HCT116 (cell line): ENCODE data around the gene SLC16A10. TPM values are rescaled to one million over a fixed set of nuclear protein-coding genes. Genes with fewer than 3 reads are reported as not detected.

Source experiments
- ATAC-seq: fragments of 200-7000 bp; cut with Tn5 transposase; 2 replicates; pipeline ENCODE4 v1.9.1; 2020; ENCODE audit warnings: mild to moderate bottlenecking, moderate library complexity
- BruUV-seq: library from RNA; stranded (reverse); fragments of 400-500 nt; replicated peaks from 2 replicates; lab custom pipeline; 2021; lab: Mats Ljungman, UMichigan
- CTCF ChIA-PET: fragments of 300-600 bp; sonication (Branson Sonifier 250); formaldehyde crosslinking; loops from one replicate; lab custom pipeline; 2021; ENCODE audit warnings: antibody characterized with exemption; lab: Charles Lee
- POLR2A ChIA-PET: fragments of 300-600, 350-600 bp; sonication (Branson Sonifier 250); formaldehyde crosslinking; loops from one replicate; lab custom pipeline; 2021; ENCODE audit warnings: antibody characterized with exemption; lab: Charles Lee
- RAD21 ChIA-PET, 2 experiments: fragments of 300-600 bp; sonication (Branson Sonifier 250); formaldehyde crosslinking; loops; one replicate each; lab custom pipeline; 2023; ENCODE audit warnings: low total read pairs in 2 of 2; ENCODE audit not compliant: uncharacterized antibody in 2 of 2, unreplicated experiment in 2 of 2, low non-redundant PET in 1 of 2; lab: Charles Lee
- DNase-seq: peaks from one replicate; pipeline ENCODE4 v3.0.0-alpha.2; 2010; ENCODE audit warnings: low read depth, low spot score
- H2AFZ ChIP-seq: fragments of 200-600 bp; shearing (Covaris generic), sonication (generic); 2 replicates; pipeline ENCODE4 v1.6.1; 2017; ENCODE audit warnings: low read depth, mixed run types, mixed read lengths, antibody characterized with exemption, low read length; ENCODE audit not compliant: poor library complexity, severe bottlenecking
- H3K27ac ChIP-seq: 2 replicates; pipeline ENCODE4 v1.5.1; 2012; ENCODE audit warnings: low read depth, low read length
- H3K27me3 ChIP-seq: fragments of 200-600 bp; sonication (generic); 2 replicates; pipeline ENCODE4 v1.6.1; 2016; ENCODE audit warnings: mixed run types, low read length, mixed read lengths; ENCODE audit not compliant: insufficient read depth
- H3K36me3 ChIP-seq, 2 experiments: fragments of 200-500 bp in 1 of 2; fragments of 200-600 bp in 1 of 2; sonication (Bioruptor generic) in 1 of 2; sonication (generic) in 1 of 2; 2 replicates each; pipeline versions ENCODE4 v1.5.1 to v1.6.1; 2014 to 2016; ENCODE audit warnings: low read length in 2 of 2, inconsistent platforms in 1 of 2, mixed read lengths in 1 of 2, mixed run types in 1 of 2; ENCODE audit not compliant: insufficient read depth in 2 of 2, control insufficient read depth in 1 of 2
- H3K4me1 ChIP-seq, 2 experiments: fragments of 200-600 bp in 1 of 2; sonication (generic) in 1 of 2; 2 replicates each; pipeline versions ENCODE4 v1.5.1 to v1.6.1; 2012 to 2017; ENCODE audit warnings: low read length in 2 of 2, inconsistent platforms in 1 of 2, mild to moderate bottlenecking in 1 of 2, mixed read lengths in 1 of 2, mixed run types in 1 of 2, moderate library complexity in 1 of 2; ENCODE audit not compliant: insufficient read depth in 2 of 2, control insufficient read depth in 1 of 2
- H3K4me2 ChIP-seq: fragments of 200-600 bp; sonication (generic); 2 replicates; pipeline ENCODE4 v1.6.1; 2017; ENCODE audit warnings: mixed run types, low read length, mixed read lengths
- H3K4me3 ChIP-seq, 2 experiments: fragments of 200-600 bp in 1 of 2; sonication (generic) in 1 of 2; replicated peaks in 1 of 2; 2 replicates each; pipeline ENCODE4 v1.5.1; 2011 to 2016; ENCODE audit warnings: low read length in 2 of 2, control low read depth in 1 of 2, low read depth in 1 of 2, mild to moderate bottlenecking in 1 of 2, mixed read lengths in 1 of 2, mixed run types in 1 of 2
- H3K79me2 ChIP-seq: fragments of 200-600 bp; sonication (generic); 2 replicates; pipeline ENCODE4 v1.6.1; 2017; ENCODE audit warnings: mild to moderate bottlenecking, mixed run types, low read length, moderate library complexity, mixed read lengths; ENCODE audit not compliant: insufficient read depth
- H3K9ac ChIP-seq: fragments of 200-600 bp; sonication (generic); 2 replicates; pipeline ENCODE4 v1.6.1; 2016; ENCODE audit warnings: low read length, mixed read lengths
- H3K9me2 ChIP-seq: fragments of 200-600 bp; sonication (generic), shearing (Covaris generic); 2 replicates; pipeline ENCODE4 v1.6.1; 2017; ENCODE audit warnings: mixed run types, mild to moderate bottlenecking, moderate library complexity; ENCODE audit not compliant: insufficient read depth
- H3K9me3 ChIP-seq, 2 experiments: fragments of 200-500 bp in 1 of 2; fragments of 200-600 bp in 1 of 2; sonication (Bioruptor generic) in 1 of 2; sonication (generic) in 1 of 2; 2 replicates each; pipeline ENCODE4 v1.6.1; 2014 to 2017; ENCODE audit warnings: low read length in 2 of 2, mixed read lengths in 2 of 2, inconsistent platforms in 1 of 2, low read depth in 1 of 2, mild to moderate bottlenecking in 1 of 2, mixed run types in 1 of 2, moderate library complexity in 1 of 2; ENCODE audit not compliant: control insufficient read depth in 1 of 2, insufficient read depth in 1 of 2
- H4K20me1 ChIP-seq: fragments of 200-600 bp; sonication (generic), shearing (Covaris generic); 2 replicates; pipeline ENCODE4 v1.6.1; 2017; ENCODE audit warnings: mixed run types, mild to moderate bottlenecking, moderate library complexity; ENCODE audit not compliant: insufficient read depth
- CBX3 ChIP-seq: IDR thresholded peaks from 2 replicates; pipeline ENCODE4 v1.6.1; 2012; ENCODE audit warnings: low read depth
- ELF1 ChIP-seq: IDR thresholded peaks from 2 replicates; pipeline ENCODE4 v1.6.1; 2012; ENCODE audit warnings: low read depth, borderline replicate concordance
- POLR2A ChIP-seq: IDR thresholded peaks from 2 replicates; pipeline ENCODE4 v1.7.0; 2011; ENCODE audit warnings: borderline replicate concordance; ENCODE audit not compliant: insufficient read depth, insufficient read length; ENCODE audit errors: extremely low read depth
- POLR2AphosphoS5 ChIP-seq: IDR thresholded peaks from 2 replicates; pipeline ENCODE4 v1.6.1; 2011; ENCODE audit warnings: mild to moderate bottlenecking, low read depth, low read length, moderate library complexity
- RAD21 ChIP-seq: IDR thresholded peaks from 2 replicates; pipeline ENCODE4 v1.6.1; 2012; ENCODE audit warnings: low read depth, mild to moderate bottlenecking
- SIN3A ChIP-seq: IDR thresholded peaks from 2 replicates; pipeline ENCODE4 v1.6.1; 2012; ENCODE audit warnings: low read depth
- YY1 ChIP-seq: IDR thresholded peaks from 2 replicates; pipeline ENCODE4 v1.6.1; 2011; ENCODE audit warnings: low read length, low read depth, moderate library complexity, mild to moderate bottlenecking; ENCODE audit not compliant: insufficient replicate concordance; ENCODE audit errors: extremely low read depth
- ZNF274 ChIP-seq: fragments of 200-500 bp; sonication (Bioruptor generic); IDR thresholded peaks from 2 replicates; pipeline ENCODE4 v1.6.1; 2014; ENCODE audit warnings: mild to moderate bottlenecking, low read depth, low read length, inconsistent platforms
- intact Hi-C: fragments of 100-400 bp; cut with micrococcal nuclease; formaldehyde crosslinking; loops from 2 replicates; pipeline ENCODE4 v1.10.0; 2022
- total RNA-seq: library from RNA; stranded (reverse); gene quantifications from one replicate; pipeline ENCODE4 v1.2.1, GENCODE V29; 2021; ENCODE audit not compliant: unreplicated experiment
- TF ChIP-seq, protein P1 (sequence below), 3 experiments: fragments of 200-600 bp in 1 of 3; sonication (generic) in 1 of 3; IDR thresholded peaks in 2 of 3; conservative IDR thresholded peaks in 1 of 3; 2 replicates each; pipeline ENCODE4 v1.5.1; 2012 to 2017; ENCODE audit warnings: low read depth in 2 of 3, low read length in 2 of 3, antibody characterized with exemption in 1 of 3, borderline replicate concordance in 1 of 3, control low read depth in 1 of 3, mild to moderate bottlenecking in 1 of 3, mixed read lengths in 1 of 3, mixed run types in 1 of 3, moderate library complexity in 1 of 3; ENCODE audit not compliant: insufficient read depth in 1 of 3
- TF ChIP-seq, protein P2 (sequence below): IDR thresholded peaks from 2 replicates; pipeline ENCODE4 v1.6.1; 2012
- TF ChIP-seq, protein P3 (sequence below): IDR thresholded peaks from 2 replicates; pipeline ENCODE4 v1.6.1; 2012
- TF ChIP-seq, protein P4 (sequence below): IDR thresholded peaks from 2 replicates; pipeline ENCODE4 v1.6.1; 2012; ENCODE audit warnings: low read depth

The SLC16A10 gene
- total RNA-seq, 1 experiment from 2014 or later: 8.3 TPM

DNA sequence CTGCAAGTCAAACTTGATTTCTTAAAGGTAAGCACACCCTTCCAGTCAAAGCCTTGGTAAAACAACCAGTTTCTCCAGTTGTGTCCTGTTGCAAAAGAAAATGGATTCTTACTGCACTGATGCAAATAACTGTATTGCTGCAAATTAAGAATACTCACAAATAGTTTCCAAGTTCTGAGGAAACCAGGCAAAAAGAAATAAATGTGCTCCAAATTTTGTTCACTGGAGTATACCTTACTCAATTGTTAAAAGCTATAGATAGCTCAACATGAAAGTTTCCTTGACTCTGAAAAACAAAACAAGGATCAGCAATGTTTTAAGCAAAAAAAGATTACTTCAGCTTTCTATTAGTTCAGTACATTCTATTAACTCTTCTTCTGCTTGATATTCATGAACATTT, 75.2 kb downstream of the SLC16A10 start:
- H3K9me2 ChIP-seq: no peaks in the 10 kb centered on the region
- RAD21 ChIA-PET: no interaction called here
- no peak overlapping the region for H3K27ac ChIP-seq
- no peak overlapping the region for H3K4me3 ChIP-seq
- H3K36me3 ChIP-seq: no peaks in the 10 kb centered on the region
- ATAC-seq: no peak
- no peak for TF ChIP-seq ZNF274
- TF ChIP-seq, protein P1, sequence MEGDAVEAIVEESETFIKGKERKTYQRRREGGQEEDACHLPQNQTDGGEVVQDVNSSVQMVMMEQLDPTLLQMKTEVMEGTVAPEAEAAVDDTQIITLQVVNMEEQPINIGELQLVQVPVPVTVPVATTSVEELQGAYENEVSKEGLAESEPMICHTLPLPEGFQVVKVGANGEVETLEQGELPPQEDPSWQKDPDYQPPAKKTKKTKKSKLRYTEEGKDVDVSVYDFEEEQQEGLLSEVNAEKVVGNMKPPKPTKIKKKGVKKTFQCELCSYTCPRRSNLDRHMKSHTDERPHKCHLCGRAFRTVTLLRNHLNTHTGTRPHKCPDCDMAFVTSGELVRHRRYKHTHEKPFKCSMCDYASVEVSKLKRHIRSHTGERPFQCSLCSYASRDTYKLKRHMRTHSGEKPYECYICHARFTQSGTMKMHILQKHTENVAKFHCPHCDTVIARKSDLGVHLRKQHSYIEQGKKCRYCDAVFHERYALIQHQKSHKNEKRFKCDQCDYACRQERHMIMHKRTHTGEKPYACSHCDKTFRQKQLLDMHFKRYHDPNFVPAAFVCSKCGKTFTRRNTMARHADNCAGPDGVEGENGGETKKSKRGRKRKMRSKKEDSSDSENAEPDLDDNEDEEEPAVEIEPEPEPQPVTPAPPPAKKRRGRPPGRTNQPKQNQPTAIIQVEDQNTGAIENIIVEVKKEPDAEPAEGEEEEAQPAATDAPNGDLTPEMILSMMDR (IDR thresholded peaks at IDR 0.05 in 2 of 3, conservative IDR thresholded peaks at IDR 0.05 in 1 of 3; ENCODE audit: borderline replicate concordance in 1 of 3, insufficient read depth in 1 of 3, low read depth in 2 of 3, low read length in 2 of 3): no peak
- no peaks in the 10 kb centered on the region for H3K9me3 ChIP-seq
- H3K4me1 ChIP-seq: 0 out of 4 replicates have a peak, but pooled peaks cover 0 to 3% of the 10 kb centered on the region in 2 experiments
- H2AFZ ChIP-seq: no peak overlapping the region
- intact Hi-C loops: no loop called here
- H3K79me2 ChIP-seq: no peaks in the 10 kb centered on the region
- no peak overlapping the region for H3K9ac ChIP-seq
- DNase-seq: no peak
- no peaks in the 10 kb centered on the region for H3K27me3 ChIP-seq
- POLR2A ChIA-PET: no interaction called here
- H4K20me1 ChIP-seq: no peaks in the 10 kb centered on the region
- CTCF ChIA-PET: no interaction called here
- no TSS peak for BruUV-seq
- H3K4me2 ChIP-seq: no peak overlapping the region

DNA sequence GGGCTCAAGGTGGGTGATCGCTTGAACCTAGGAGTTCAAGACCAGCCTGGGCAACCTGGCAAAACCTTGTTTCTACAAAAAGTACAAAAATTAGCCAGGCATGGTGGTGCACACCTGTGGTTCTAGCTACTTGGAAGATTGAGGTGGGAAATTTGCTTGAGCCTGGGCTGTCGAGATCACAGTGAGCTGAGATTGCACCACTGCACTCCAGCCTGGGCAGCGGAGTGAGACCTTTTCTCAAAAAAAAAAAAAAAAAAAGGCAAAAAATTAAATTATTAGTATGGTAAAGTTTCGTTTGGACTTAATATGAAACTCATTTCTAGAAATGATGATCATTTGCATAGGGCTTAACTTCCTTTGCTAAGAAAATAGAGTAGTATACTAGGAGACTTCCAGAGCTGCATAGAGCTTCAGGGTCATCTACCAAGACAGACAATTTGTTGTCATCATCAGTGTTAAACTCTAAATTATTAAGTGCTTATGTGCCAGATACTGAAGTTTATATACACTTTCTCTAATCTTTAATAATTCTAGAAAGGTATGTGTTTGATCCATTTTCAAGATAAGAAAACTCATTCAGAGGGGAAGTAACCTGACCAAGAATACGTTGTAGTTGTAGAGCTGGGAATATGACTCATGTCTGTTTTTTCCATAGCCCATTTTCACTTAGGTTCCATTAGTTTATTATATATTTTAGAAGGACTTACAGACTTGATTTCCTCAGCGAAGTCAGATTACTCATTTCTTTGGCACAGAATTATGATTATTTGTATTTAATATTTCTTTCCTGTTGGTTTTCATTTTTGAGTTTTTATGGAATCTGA, 84.5 kb downstream of the SLC16A10 start:
- POLR2A ChIA-PET: no interaction called here
- Histone ChIP-seq H3K9me3 (no peaks in the 10 kb centered on the region), H3K9me2 (no peaks in the 10 kb centered on the region), H3K9ac (no peak overlapping the region), H4K20me1 (no peaks in the 10 kb centered on the region), H3K4me2 (no peak overlapping the region), H3K4me1 (peaks cover 0 to 6% of the 10 kb centered on the region in 2 experiments; a peak in 2 of 4 replicates), H3K79me2 (no peaks in the 10 kb centered on the region), H3K27ac (no peak overlapping the region), H3K27me3 (no peaks in the 10 kb centered on the region), H3K4me3 (no peak overlapping the region), H2AFZ (no peak overlapping the region), H3K36me3 (no peaks in the 10 kb centered on the region)
- intact Hi-C loops: no loop called here
- ATAC-seq (no peak), DNase-seq (no peak)
- no TSS peak for BruUV-seq
- CTCF ChIA-PET: interaction anchor here (0.7 to 1.3 kb wide), 2 partner anchors 37 to 659 kb away, joined by 3 read pairs; no protein-coding TSS in a partner anchor
- RAD21 ChIA-PET: no interaction called here
- TF ChIP-seq SIN3A (no peak), ELF1 (no peak), CBX3 (no peak), YY1 (no peak), POLR2A (no peak), POLR2AphosphoS5 (no peak), ZNF274 (no peak), RAD21 (no peak)
- TF ChIP-seq, protein P2, sequence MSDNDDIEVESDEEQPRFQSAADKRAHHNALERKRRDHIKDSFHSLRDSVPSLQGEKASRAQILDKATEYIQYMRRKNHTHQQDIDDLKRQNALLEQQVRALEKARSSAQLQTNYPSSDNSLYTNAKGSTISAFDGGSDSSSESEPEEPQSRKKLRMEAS: no peak
- TF ChIP-seq, protein P3, sequence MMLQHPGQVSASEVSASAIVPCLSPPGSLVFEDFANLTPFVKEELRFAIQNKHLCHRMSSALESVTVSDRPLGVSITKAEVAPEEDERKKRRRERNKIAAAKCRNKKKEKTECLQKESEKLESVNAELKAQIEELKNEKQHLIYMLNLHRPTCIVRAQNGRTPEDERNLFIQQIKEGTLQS: no peak
- TF ChIP-seq, protein P4, sequence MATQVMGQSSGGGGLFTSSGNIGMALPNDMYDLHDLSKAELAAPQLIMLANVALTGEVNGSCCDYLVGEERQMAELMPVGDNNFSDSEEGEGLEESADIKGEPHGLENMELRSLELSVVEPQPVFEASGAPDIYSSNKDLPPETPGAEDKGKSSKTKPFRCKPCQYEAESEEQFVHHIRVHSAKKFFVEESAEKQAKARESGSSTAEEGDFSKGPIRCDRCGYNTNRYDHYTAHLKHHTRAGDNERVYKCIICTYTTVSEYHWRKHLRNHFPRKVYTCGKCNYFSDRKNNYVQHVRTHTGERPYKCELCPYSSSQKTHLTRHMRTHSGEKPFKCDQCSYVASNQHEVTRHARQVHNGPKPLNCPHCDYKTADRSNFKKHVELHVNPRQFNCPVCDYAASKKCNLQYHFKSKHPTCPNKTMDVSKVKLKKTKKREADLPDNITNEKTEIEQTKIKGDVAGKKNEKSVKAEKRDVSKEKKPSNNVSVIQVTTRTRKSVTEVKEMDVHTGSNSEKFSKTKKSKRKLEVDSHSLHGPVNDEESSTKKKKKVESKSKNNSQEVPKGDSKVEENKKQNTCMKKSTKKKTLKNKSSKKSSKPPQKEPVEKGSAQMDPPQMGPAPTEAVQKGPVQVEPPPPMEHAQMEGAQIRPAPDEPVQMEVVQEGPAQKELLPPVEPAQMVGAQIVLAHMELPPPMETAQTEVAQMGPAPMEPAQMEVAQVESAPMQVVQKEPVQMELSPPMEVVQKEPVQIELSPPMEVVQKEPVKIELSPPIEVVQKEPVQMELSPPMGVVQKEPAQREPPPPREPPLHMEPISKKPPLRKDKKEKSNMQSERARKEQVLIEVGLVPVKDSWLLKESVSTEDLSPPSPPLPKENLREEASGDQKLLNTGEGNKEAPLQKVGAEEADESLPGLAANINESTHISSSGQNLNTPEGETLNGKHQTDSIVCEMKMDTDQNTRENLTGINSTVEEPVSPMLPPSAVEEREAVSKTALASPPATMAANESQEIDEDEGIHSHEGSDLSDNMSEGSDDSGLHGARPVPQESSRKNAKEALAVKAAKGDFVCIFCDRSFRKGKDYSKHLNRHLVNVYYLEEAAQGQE: no peak
